KMS-11 (cell line): ENCODE data around the gene LCN12.

Experiments used
- H2AFZ ChIP-seq: fragments of 200-600 bp; sonication (generic); 2 replicates; pipeline ENCODE4 v1.6.1; 2016; ENCODE audit warnings: antibody characterized with exemption, mixed run types, low read depth
- H3K27ac ChIP-seq: fragments of 200-600 bp; sonication (generic); 2 replicates; pipeline ENCODE4 v1.6.1; 2016; ENCODE audit warnings: mild to moderate bottlenecking, mixed run types
- H3K27me3 ChIP-seq: fragments of 200-600 bp; sonication (generic); 2 replicates; pipeline ENCODE4 v1.6.1; 2017; ENCODE audit warnings: mild to moderate bottlenecking, low read depth, mixed run types, moderate library complexity; ENCODE audit not compliant: insufficient read depth
- H3K36me3 ChIP-seq: fragments of 200-600 bp; sonication (generic); 2 replicates; pipeline ENCODE4 v1.6.1; 2017; ENCODE audit warnings: mild to moderate bottlenecking, mixed run types; ENCODE audit not compliant: insufficient read depth
- H3K4me1 ChIP-seq: fragments of 200-600 bp; sonication (generic); 2 replicates; pipeline ENCODE4 v1.6.1; 2016; ENCODE audit warnings: mild to moderate bottlenecking, low read depth, mixed run types; ENCODE audit not compliant: poor library complexity, severe bottlenecking
- H3K4me2 ChIP-seq: fragments of 200-600 bp; sonication (generic); 2 replicates; pipeline ENCODE4 v1.7.0; 2016; ENCODE audit warnings: mild to moderate bottlenecking, mixed run types
- H3K4me3 ChIP-seq: fragments of 200-600 bp; sonication (generic); IDR thresholded peaks from 2 replicates; pipeline ENCODE4 v1.6.1; 2017; ENCODE audit warnings: low read depth, low read length, mixed read lengths; ENCODE audit not compliant: insufficient read depth
- H3K79me2 ChIP-seq: fragments of 200-600 bp; sonication (generic); 2 replicates; pipeline ENCODE4 v1.6.1; 2016; ENCODE audit warnings: low read depth, mixed run types; ENCODE audit not compliant: insufficient read depth
- H3K9ac ChIP-seq: fragments of 200-600 bp; sonication (generic); 2 replicates; pipeline ENCODE4 v1.6.1; 2016; ENCODE audit warnings: mild to moderate bottlenecking, mixed run types
- H4K20me1 ChIP-seq: fragments of 200-600 bp; sonication (generic); 2 replicates; pipeline ENCODE4 v1.6.1; 2016; ENCODE audit warnings: mild to moderate bottlenecking, mixed run types; ENCODE audit not compliant: insufficient read depth
- CTCF ChIP-seq: fragments of 200-600 bp; sonication (generic); conservative IDR thresholded peaks from 2 replicates; pipeline ENCODE4 v1.6.1; 2017; ENCODE audit warnings: low read depth, mild to moderate bottlenecking, antibody characterized with exemption, low read length, moderate library complexity, mixed read lengths

The LCN12 gene

GRCh38 chr9:136980669-136981478 lies 28.8 kb downstream of the LCN12 start:
- TF ChIP-seq CTCF: no peak
- no peak overlapping the region for H3K27ac ChIP-seq

GRCh38 chr9:136981588-136982231 lies 29.6 kb downstream of the LCN12 start:
- Histone ChIP-seq H3K79me2 (no peaks in the 10 kb centered on the region), H3K27me3 (peaks cover 50% of the 10 kb centered on the region), H3K4me1 (no peaks in the 10 kb centered on the region), H3K9ac (no peak overlapping the region), H4K20me1 (no peaks in the 10 kb centered on the region), H3K4me3 (no peak overlapping the region), H2AFZ (no peak overlapping the region), H3K36me3 (no peaks in the 10 kb centered on the region), H3K4me2 (no peak overlapping the region), H3K27ac (no peak overlapping the region)
- no peak for TF ChIP-seq CTCF

More at GRCh38 chr9:136980669-136981478, 28.8 kb downstream of the LCN12 start:
- Histone ChIP-seq H4K20me1 (no peaks in the 10 kb centered on the region), H3K4me2 (no peak overlapping the region), H3K4me1 (no peaks in the 10 kb centered on the region), H3K27me3 (peaks cover 42% of the 10 kb centered on the region), H3K4me3 (no peak overlapping the region), H3K79me2 (no peaks in the 10 kb centered on the region), H3K9ac (no peak overlapping the region), H3K36me3 (no peaks in the 10 kb centered on the region), H2AFZ (no peak overlapping the region)

- H2AFZ ChIP-seq: no peak within 1 kb of the TSS
- no peaks in the 10 kb centered on the region for H3K4me1 ChIP-seq
- H3K27ac ChIP-seq: no peak within 1 kb of the TSS
- H3K27me3 ChIP-seq: peaks cover 57% of the 10 kb centered on the region
- H3K4me2 ChIP-seq: no peak within 1 kb of the TSS
- no peak within 1 kb of the TSS for H3K4me3 ChIP-seq
- H4K20me1 ChIP-seq: no peaks in the 10 kb centered on the region
- no peak for TF ChIP-seq CTCF
- no peak within 1 kb of the TSS for H3K9ac ChIP-seq
- no peaks in the 10 kb centered on the region for H3K36me3 ChIP-seq
- no peaks in the 10 kb centered on the region for H3K79me2 ChIP-seq
These were observed 30.4 kb downstream of the LCN12 start, which contains the start of gene LCNL1 for GRCh38 chr9:136982232-136983051. Gene LCNL1 (plus strand): TSS chr9:136982993. CDS start chr9:136983587, 594 bp downstream.

- Histone ChIP-seq H4K20me1 (no peaks in the 10 kb centered on the region), H3K27me3 (peaks cover 65% of the 10 kb centered on the region), H3K79me2 (no peaks in the 10 kb centered on the region), H3K36me3 (no peaks in the 10 kb centered on the region), H3K27ac (no peak overlapping the region), H3K4me3 (no peak overlapping the region), H3K9ac (no peak overlapping the region), H2AFZ (no peak overlapping the region), H3K4me1 (no peaks in the 10 kb centered on the region), H3K4me2 (no peak overlapping the region)
- no peak for TF ChIP-seq CTCF
These were observed 31.1 kb downstream of the LCN12 start for GRCh38 chr9:136983167-136983566.
